ENCODE results near the gene TMEM126B. TPM values are rescaled to one million over a fixed set of nuclear protein-coding genes. Genes with fewer than 3 reads are reported as not detected.

Gene TMEM126B
- total and polyA plus RNA-seq, 12 donors = 44.3 to 137 (median 53.3) TPM

GRCh38 chr11:85590848-85591483 lies 37.4 kb upstream of the TMEM126B start:
- Histone ChIP-seq H3K36me3 (no peaks in the 10 kb centered on the region), H3K27ac (no peak overlapping the region), H3K4me1 (no peaks in the 10 kb centered on the region), H3K4me3 (no peak overlapping the region), H3K27me3 (no peaks in the 10 kb centered on the region), H3K9me3 (peaks cover 0 to 8% (median 0%) of the 10 kb centered on the region in 11 donors)
- ATAC-seq = no peak
- 77 to 81% methylated on average over 4 of the region's 4 CpGs for WGBS, 2 donors
- intact Hi-C loops (cut with DNase I) = loop anchor here in 6 of 10 donors (5.0 to 10.0 kb wide), 3 partner anchors 129 to 806 kb away; no protein-coding TSS in a partner anchor
- peak in 7 of 9 donors; percentile 17 to 55 (median 42) for TF ChIP-seq CTCF (IDR thresholded peaks at IDR 0.05)
- DNase-seq = no peak

GRCh38 chr11:85595285-85595884 lies 33.0 kb upstream of the TMEM126B start:
- peak; percentile 42 to 79 (median 65) for TF ChIP-seq CTCF (IDR thresholded peaks at IDR 0.05)
- intact Hi-C loops (cut with DNase I) = loop anchor here in 8 of 10 donors (2.0 to 10.0 kb wide), 5 partner anchors 229 to 811 kb away; no protein-coding TSS in a partner anchor
- Histone ChIP-seq H3K4me1 (no peaks in the 10 kb centered on the region), H3K27me3 (no peaks in the 10 kb centered on the region), H3K36me3 (no peaks in the 10 kb centered on the region), H3K9me3 (no peaks in the 10 kb centered on the region), H3K4me3 (no peak overlapping the region), H3K27ac (no peak overlapping the region)
- ATAC-seq (peak in 1 of 8 donors; percentile 62), DNase-seq (no peak)

GRCh38 chr11:85596886-85597285 lies 31.5 kb upstream of the TMEM126B start:
- no peak for TF ChIP-seq CTCF (IDR thresholded peaks at IDR 0.05)
- Histone ChIP-seq H3K4me1 (no peaks in the 10 kb centered on the region), H3K9me3 (no peaks in the 10 kb centered on the region), H3K4me3 (no peak overlapping the region), H3K36me3 (no peaks in the 10 kb centered on the region), H3K27ac (no peak overlapping the region), H3K27me3 (no peaks in the 10 kb centered on the region)
- DNase-seq (no peak), ATAC-seq (no peak)
- 80 to 84% methylated on average over 2 of the region's 2 CpGs for WGBS, 2 donors
- intact Hi-C loops (cut with DNase I) = loop anchor here in 7 of 10 donors (5.0 to 10.0 kb wide), 4 partner anchors 228 to 812 kb away; no protein-coding TSS in a partner anchor

GRCh38 chr11:85599083-85599482 lies 29.3 kb upstream of the TMEM126B start:
- intact Hi-C loops (cut with DNase I) = loop anchor here in 7 of 10 donors (5.0 to 10.0 kb wide), 4 partner anchors 226 to 814 kb away; no protein-coding TSS in a partner anchor

More at GRCh38 chr11:85599083-85599482, 29.3 kb upstream of the TMEM126B start:
- H3K27me3 ChIP-seq = no peaks in the 10 kb centered on the region
- DNase-seq = no peak
- no peak for TF ChIP-seq CTCF (IDR thresholded peaks at IDR 0.05)
- no peak overlapping the region for H3K4me3 ChIP-seq
- peaks cover 0 to 5% (median 0%) of the 10 kb centered on the region in 9 donors for H3K4me1 ChIP-seq
- ATAC-seq = no peak
- WGBS, 2 donors = 71% methylated on average over 5 of the region's 5 CpGs
- H3K36me3 ChIP-seq = no peaks in the 10 kb centered on the region
- H3K27ac ChIP-seq = no peak overlapping the region
- no peaks in the 10 kb centered on the region for H3K9me3 ChIP-seq
